ENCODE results near the gene BAAT. TPM values are rescaled to one million over a fixed set of nuclear protein-coding genes. Genes with fewer than 3 reads are reported as not detected.

The BAAT gene
- total RNA-seq, 1 experiment from 2014 or later, result 0.25 TPM

- DNase-seq (ENCODE audit: low read depth, low spot score), result no peak
- Histone ChIP-seq H3K27me3 (ENCODE audit: insufficient read depth, low read length) (no peaks in the 10 kb centered on the region), H3K4me2 (ENCODE audit: low read length) (no peak overlapping the region), H2AFZ (ENCODE audit: low read depth, low read length, poor library complexity, severe bottlenecking) (no peak overlapping the region), H3K27ac (ENCODE audit: low read depth, low read length) (no peak overlapping the region), H3K79me2 (ENCODE audit: insufficient read depth, low read length) (no peaks in the 10 kb centered on the region), H3K9me3 (ENCODE audit: control insufficient read depth in 1 of 2, insufficient read depth in 1 of 2, low read depth in 1 of 2, low read length in 2 of 2) (no peaks in the 10 kb centered on the region), H3K4me1 (ENCODE audit: control insufficient read depth in 1 of 2, insufficient read depth in 2 of 2, low read length in 2 of 2) (no peaks in the 10 kb centered on the region), H3K36me3 (ENCODE audit: control insufficient read depth in 1 of 2, insufficient read depth in 2 of 2, low read length in 2 of 2) (no peaks in the 10 kb centered on the region), H3K4me3 (replicated peaks in 1 of 2; ENCODE audit: low read depth in 1 of 2, low read length in 2 of 2) (no peak overlapping the region), H4K20me1 (ENCODE audit: insufficient read depth) (no peaks in the 10 kb centered on the region), H3K9ac (ENCODE audit: low read length) (no peak overlapping the region), H3K9me2 (ENCODE audit: insufficient read depth) (no peaks in the 10 kb centered on the region)
- ChIA-PET RAD21 (ENCODE audit: low non-redundant PET in 1 of 2, low total read pairs in 2 of 2, uncharacterized antibody in 2 of 2, unreplicated experiment in 2 of 2) (no interaction called here), POLR2A (no interaction called here), CTCF (interaction anchor here (2.1 kb wide), 1 partner anchor 15 kb away, joined by 6 read pairs; no protein-coding TSS in a partner anchor)
- intact Hi-C loops (cut with micrococcal nuclease), result no loop called here
- ATAC-seq, result no peak
- no peak for TF ChIP-seq MAX (IDR thresholded peaks at IDR 0.05)
- TF ChIP-seq SRF (IDR thresholded peaks at IDR 0.05; ENCODE audit: low read depth), result no peak
- no peak for TF ChIP-seq ZNF274 (IDR thresholded peaks at IDR 0.05; ENCODE audit: low read depth, low read length)
- no peak for TF ChIP-seq REST (IDR thresholded peaks at IDR 0.05; ENCODE audit: low read depth)
- no peak for TF ChIP-seq RAD21 (IDR thresholded peaks at IDR 0.05; ENCODE audit: low read depth)
- TF ChIP-seq ELF1 (IDR thresholded peaks at IDR 0.05; ENCODE audit: borderline replicate concordance, low read depth), result no peak
- TF ChIP-seq ATF3 (IDR thresholded peaks at IDR 0.05), result no peak
- TF ChIP-seq CTCF (IDR thresholded peaks at IDR 0.05 in 2 of 3, conservative IDR thresholded peaks at IDR 0.05 in 1 of 3; ENCODE audit: borderline replicate concordance in 1 of 3, insufficient read depth in 1 of 3, low read depth in 2 of 3, low read length in 2 of 3), result no peak
- no peak for TF ChIP-seq SP1 (IDR thresholded peaks at IDR 0.05; ENCODE audit: low read depth)
- no peak for TF ChIP-seq TCF7L2 (IDR thresholded peaks at IDR 0.05; ENCODE audit: borderline replicate concordance, extremely low read depth, insufficient read depth, insufficient read length)
- TF ChIP-seq EGR1 (IDR thresholded peaks at IDR 0.05; ENCODE audit: low read depth), result no peak
- no peak for TF ChIP-seq FOSL1 (IDR thresholded peaks at IDR 0.05; ENCODE audit: low read depth)
- TF ChIP-seq ZBTB33 (IDR thresholded peaks at IDR 0.05; ENCODE audit: extremely low read depth, insufficient replicate concordance, low read length), result no peak
- TF ChIP-seq YY1 (IDR thresholded peaks at IDR 0.05; ENCODE audit: extremely low read depth, insufficient replicate concordance, low read depth, low read length), result no peak
- TF ChIP-seq ZFX (IDR thresholded peaks at IDR 0.05), result no peak
- TF ChIP-seq SIN3A (IDR thresholded peaks at IDR 0.05; ENCODE audit: low read depth), result no peak
- TF ChIP-seq EZH2 (IDR thresholded peaks at IDR 0.05), result no peak
- no peak for TF ChIP-seq EZH2phosphoT487 (IDR thresholded peaks at IDR 0.05; ENCODE audit: borderline replicate concordance)
- no TSS peak for BruUV-seq (replicated peaks)
These were observed 58.3 kb downstream of the BAAT start for GRCh38 chr9:101326501-101326900.
